GM23338 (cell line): ENCODE data around the gene TFDP1. TPM values are rescaled to one million over a fixed set of nuclear protein-coding genes. Genes with fewer than 3 reads are reported as not detected.

Experiments used
- ATAC-seq: fragments of 200-7000 bp; cut with Tn5 transposase; 3 replicates; pipeline ENCODE4 v1.9.1; 2020
- DNase-seq: peaks from one replicate; pipeline ENCODE4 v3.0.0-alpha.2; 2015; ENCODE audit warnings: low spot score
- H2AFZ ChIP-seq: fragments of 200-600 bp; sonication (generic); 2 replicates; pipeline ENCODE4 v1.8.0; 2016; ENCODE audit warnings: antibody characterized with exemption, mild to moderate bottlenecking, moderate library complexity
- H3F3A ChIP-seq: fragments of 200-600 bp; sonication (generic); replicated peaks from 2 replicates; pipeline ENCODE4 v1.8.0; 2017; ENCODE audit warnings: antibody characterized with exemption, mixed run types, low read depth
- H3K27ac ChIP-seq: fragments of 200-600 bp; sonication (generic); 2 replicates; pipeline ENCODE4 v1.6.1; 2016; ENCODE audit warnings: low read depth
- H3K27me3 ChIP-seq: fragments of 200-600 bp; sonication (generic); 2 replicates; pipeline ENCODE4 v1.8.0; 2016; ENCODE audit warnings: mild to moderate bottlenecking, mixed run types, moderate library complexity; ENCODE audit not compliant: insufficient read depth
- H3K36me3 ChIP-seq: fragments of 200-600 bp; sonication (generic); 2 replicates; pipeline ENCODE4 v1.8.0; 2016; ENCODE audit warnings: mild to moderate bottlenecking; ENCODE audit not compliant: insufficient read depth
- H3K4me1 ChIP-seq: fragments of 200-600 bp; sonication (generic); 2 replicates; pipeline ENCODE4 v1.8.0; 2016; ENCODE audit warnings: mild to moderate bottlenecking, moderate library complexity; ENCODE audit not compliant: insufficient read depth
- H3K4me2 ChIP-seq: fragments of 200-600 bp; sonication (generic); 2 replicates; pipeline ENCODE4 v1.7.1; 2017; ENCODE audit warnings: mixed run types
- H3K4me3 ChIP-seq: fragments of 200-600 bp; sonication (generic); 2 replicates; pipeline ENCODE4 v1.6.1; 2016; ENCODE audit warnings: mixed run types
- H3K79me2 ChIP-seq: fragments of 200-600 bp; sonication (generic); replicated peaks from 2 replicates; pipeline ENCODE4 v1.8.0; 2017; ENCODE audit warnings: mild to moderate bottlenecking; ENCODE audit not compliant: insufficient read depth
- H3K9me2 ChIP-seq: fragments of 200-600 bp; sonication (generic); 2 replicates; pipeline ENCODE4 v1.8.0; 2017; ENCODE audit not compliant: insufficient read depth
- H4K20me1 ChIP-seq: fragments of 200-600 bp; sonication (generic); replicated peaks from 2 replicates; pipeline ENCODE4 v1.8.0; 2017; ENCODE audit warnings: mild to moderate bottlenecking; ENCODE audit not compliant: insufficient read depth
- H3K27ac Mint-ChIP-seq: 2 replicates; pipeline ENCODE4 v1.8.0; 2020; ENCODE audit warnings: inconsistent platforms, mild to moderate bottlenecking, moderate library complexity, mixed read lengths
- H3K27me3 Mint-ChIP-seq: 3 replicates; pipeline ENCODE4 v1.8.0; 2022; ENCODE audit warnings: low read depth, mild to moderate bottlenecking, moderate library complexity, mixed read lengths, inconsistent platforms; ENCODE audit not compliant: insufficient read depth, poor library complexity
- H3K36me3 Mint-ChIP-seq: 3 replicates; pipeline ENCODE4 v1.8.0; 2021; ENCODE audit warnings: low read depth, mild to moderate bottlenecking, inconsistent platforms, moderate library complexity, mixed read lengths
- H3K4me1 Mint-ChIP-seq: 3 replicates; pipeline ENCODE4 v1.8.0; 2020; ENCODE audit warnings: mild to moderate bottlenecking, inconsistent platforms, mixed read lengths
- H3K4me3 Mint-ChIP-seq: 3 replicates; pipeline ENCODE4 v1.8.0; 2021; ENCODE audit warnings: moderate library complexity, mild to moderate bottlenecking, inconsistent platforms, mixed read lengths
- H3K9me3 Mint-ChIP-seq: 3 replicates; pipeline ENCODE4 v1.8.0; 2020; ENCODE audit warnings: moderate library complexity, mild to moderate bottlenecking, inconsistent platforms, mixed read lengths
- EZH2 ChIP-seq: fragments of 200-600 bp; sonication (generic); IDR thresholded peaks from one replicate; pipeline ENCODE4 v1.8.0; 2017; ENCODE audit warnings: antibody characterized with exemption, mild to moderate bottlenecking, low read depth; ENCODE audit not compliant: unreplicated experiment
- POLR2AphosphoS5 ChIP-seq: IDR thresholded peaks from 2 replicates; pipeline ENCODE4 v1.6.1; 2016; ENCODE audit warnings: antibody characterized with exemption, low read depth
- polyA plus RNA-seq: library from polyadenylated mRNA; unstranded; fragments of >200 nt; fragmentation: Nextera tagmentation; extraction: Ambion mirVana; gene quantifications from 2 replicates; pipeline ENCODE4 v1.2.1, GENCODE V29; 2016
- total RNA-seq: library from RNA; depleted of rRNA; stranded (reverse); fragments of >200 nt; shearing (Covaris generic); gene quantifications from 2 replicates; pipeline ENCODE4 v1.2.3, GENCODE V29; 2014
- TF ChIP-seq, protein P1 (sequence below): fragments of 250-450 bp; sonication (Bioruptor Pico); IDR thresholded peaks from 2 replicates; pipeline ENCODE4 v1.5.0; 2020; ENCODE audit warnings: mild to moderate bottlenecking, moderate library complexity

The TFDP1 gene
- total and polyA plus RNA-seq, 2 experiments from 2014 or later, result 42.9 to 80.0 TPM

GRCh38 chr13:113634279-113635047, 49.9 kb downstream of the TFDP1 start (continued):
- no peak for TF ChIP-seq POLR2AphosphoS5

DNA sequence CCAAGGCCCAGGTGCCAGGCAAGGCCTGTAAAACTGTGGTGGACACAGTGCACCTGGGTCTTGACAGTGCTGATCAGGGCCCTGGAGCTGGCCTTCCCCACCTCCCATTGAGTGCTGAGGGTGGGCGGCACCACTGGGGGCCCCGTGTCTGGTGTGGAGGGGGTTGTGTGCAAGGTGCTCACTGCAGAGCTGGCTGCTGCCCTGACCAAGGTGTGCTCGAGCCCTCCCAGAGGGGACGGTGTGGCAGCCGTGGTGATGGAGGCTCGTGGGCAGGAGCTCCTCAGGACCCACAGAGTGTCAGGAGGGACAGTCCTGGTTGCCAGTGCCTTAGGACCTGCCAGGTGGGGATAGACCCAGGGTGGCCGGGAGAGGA, 50.5 kb downstream of the TFDP1 start:
- H3K4me3 Mint-ChIP-seq, result no peak overlapping the region
- H3K36me3 ChIP-seq, result peaks cover 14% of the 10 kb centered on the region; the same call in 1 of the 2 replicates
- peaks cover 83% of the 10 kb centered on the region for H3K36me3 Mint-ChIP-seq
- no peak overlapping the region for H3K27ac Mint-ChIP-seq
- H3K27ac ChIP-seq, result no peak overlapping the region
- H3K27me3 ChIP-seq, result no peaks in the 10 kb centered on the region
- TF ChIP-seq, protein P1, sequence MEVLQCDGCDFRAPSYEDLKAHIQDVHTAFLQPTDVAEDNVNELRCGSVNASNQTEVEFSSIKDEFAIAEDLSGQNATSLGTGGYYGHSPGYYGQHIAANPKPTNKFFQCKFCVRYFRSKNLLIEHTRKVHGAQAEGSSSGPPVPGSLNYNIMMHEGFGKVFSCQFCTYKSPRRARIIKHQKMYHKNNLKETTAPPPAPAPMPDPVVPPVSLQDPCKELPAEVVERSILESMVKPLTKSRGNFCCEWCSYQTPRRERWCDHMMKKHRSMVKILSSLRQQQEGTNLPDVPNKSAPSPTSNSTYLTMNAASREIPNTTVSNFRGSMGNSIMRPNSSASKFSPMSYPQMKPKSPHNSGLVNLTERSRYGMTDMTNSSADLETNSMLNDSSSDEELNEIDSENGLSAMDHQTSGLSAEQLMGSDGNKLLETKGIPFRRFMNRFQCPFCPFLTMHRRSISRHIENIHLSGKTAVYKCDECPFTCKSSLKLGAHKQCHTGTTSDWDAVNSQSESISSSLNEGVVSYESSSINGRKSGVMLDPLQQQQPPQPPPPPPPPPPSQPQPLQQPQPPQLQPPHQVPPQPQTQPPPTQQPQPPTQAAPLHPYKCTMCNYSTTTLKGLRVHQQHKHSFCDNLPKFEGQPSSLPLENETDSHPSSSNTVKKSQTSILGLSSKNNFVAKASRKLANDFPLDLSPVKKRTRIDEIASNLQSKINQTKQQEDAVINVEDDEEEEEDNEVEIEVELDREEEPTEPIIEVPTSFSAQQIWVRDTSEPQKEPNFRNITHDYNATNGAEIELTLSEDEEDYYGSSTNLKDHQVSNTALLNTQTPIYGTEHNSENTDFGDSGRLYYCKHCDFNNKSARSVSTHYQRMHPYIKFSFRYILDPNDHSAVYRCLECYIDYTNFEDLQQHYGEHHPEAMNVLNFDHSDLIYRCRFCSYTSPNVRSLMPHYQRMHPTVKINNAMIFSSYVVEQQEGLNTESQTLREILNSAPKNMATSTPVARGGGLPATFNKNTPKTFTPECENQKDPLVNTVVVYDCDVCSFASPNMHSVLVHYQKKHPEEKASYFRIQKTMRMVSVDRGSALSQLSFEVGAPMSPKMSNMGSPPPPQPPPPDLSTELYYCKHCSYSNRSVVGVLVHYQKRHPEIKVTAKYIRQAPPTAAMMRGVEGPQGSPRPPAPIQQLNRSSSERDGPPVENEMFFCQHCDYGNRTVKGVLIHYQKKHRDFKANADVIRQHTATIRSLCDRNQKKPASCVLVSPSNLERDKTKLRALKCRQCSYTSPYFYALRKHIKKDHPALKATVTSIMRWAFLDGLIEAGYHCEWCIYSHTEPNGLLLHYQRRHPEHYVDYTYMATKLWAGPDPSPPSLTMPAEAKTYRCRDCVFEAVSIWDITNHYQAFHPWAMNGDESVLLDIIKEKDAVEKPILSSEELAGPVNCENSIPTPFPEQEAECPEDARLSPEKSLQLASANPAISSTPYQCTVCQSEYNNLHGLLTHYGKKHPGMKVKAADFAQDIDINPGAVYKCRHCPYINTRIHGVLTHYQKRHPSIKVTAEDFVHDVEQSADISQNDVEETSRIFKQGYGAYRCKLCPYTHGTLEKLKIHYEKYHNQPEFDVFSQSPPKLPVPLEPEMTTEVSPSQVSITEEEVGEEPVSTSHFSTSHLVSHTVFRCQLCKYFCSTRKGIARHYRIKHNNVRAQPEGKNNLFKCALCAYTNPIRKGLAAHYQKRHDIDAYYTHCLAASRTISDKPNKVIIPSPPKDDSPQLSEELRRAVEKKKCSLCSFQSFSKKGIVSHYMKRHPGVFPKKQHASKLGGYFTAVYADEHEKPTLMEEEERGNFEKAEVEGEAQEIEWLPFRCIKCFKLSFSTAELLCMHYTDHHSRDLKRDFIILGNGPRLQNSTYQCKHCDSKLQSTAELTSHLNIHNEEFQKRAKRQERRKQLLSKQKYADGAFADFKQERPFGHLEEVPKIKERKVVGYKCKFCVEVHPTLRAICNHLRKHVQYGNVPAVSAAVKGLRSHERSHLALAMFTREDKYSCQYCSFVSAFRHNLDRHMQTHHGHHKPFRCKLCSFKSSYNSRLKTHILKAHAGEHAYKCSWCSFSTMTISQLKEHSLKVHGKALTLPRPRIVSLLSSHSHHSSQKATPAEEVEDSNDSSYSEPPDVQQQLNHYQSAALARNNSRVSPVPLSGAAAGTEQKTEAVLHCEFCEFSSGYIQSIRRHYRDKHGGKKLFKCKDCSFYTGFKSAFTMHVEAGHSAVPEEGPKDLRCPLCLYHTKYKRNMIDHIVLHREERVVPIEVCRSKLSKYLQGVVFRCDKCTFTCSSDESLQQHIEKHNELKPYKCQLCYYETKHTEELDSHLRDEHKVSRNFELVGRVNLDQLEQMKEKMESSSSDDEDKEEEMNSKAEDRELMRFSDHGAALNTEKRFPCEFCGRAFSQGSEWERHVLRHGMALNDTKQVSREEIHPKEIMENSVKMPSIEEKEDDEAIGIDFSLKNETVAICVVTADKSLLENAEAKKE (CRISPR knock-in tag), result no peak
- TF ChIP-seq EZH2, result no peak
- H3K4me1 ChIP-seq, result no peaks in the 10 kb centered on the region
- DNase-seq (no peak), ATAC-seq (no peak)
- peaks cover 3% of the 10 kb centered on the region for H4K20me1 ChIP-seq
- H3K9me2 ChIP-seq, result no peaks in the 10 kb centered on the region
- no peaks in the 10 kb centered on the region for H3F3A ChIP-seq
- H3K4me2 ChIP-seq, result no peak overlapping the region
- no peak overlapping the region for H3K4me3 ChIP-seq
- no peaks in the 10 kb centered on the region for H3K9me3 Mint-ChIP-seq
- H3K79me2 ChIP-seq, result peaks cover 3% of the 10 kb centered on the region
- H3K4me1 Mint-ChIP-seq, result no peaks in the 10 kb centered on the region; the same call in 2 of the 3 replicates
- H2AFZ ChIP-seq, result no peak overlapping the region
- peaks cover 9% of the 10 kb centered on the region for H3K27me3 Mint-ChIP-seq
